ENCODE measurements around the gene DCAF15. TPM values are rescaled to one million over a fixed set of nuclear protein-coding genes. Genes with fewer than 3 reads are reported as not detected.
"Not testable (repeated sequence)": the region's sequence is repeated elsewhere in the genome, so short reads cannot be mapped to it uniquely, and the experiment has no call there.

Gene DCAF15
- total RNA-seq, 1 donor from 2014 or later, result 21.0 TPM

GRCh38 chr19:13968383-13968935, 16.1 kb downstream of the DCAF15 start:
- no peak for TF ChIP-seq CTCF (IDR thresholded peaks at IDR 0.05)
- Mint-ChIP-seq H3K9me3 (ENCODE audit: low read depth) (no peaks in the 10 kb centered on the region), H3K36me3 (ENCODE audit: low read depth) (peaks cover 11% of the 10 kb centered on the region), H3K27ac (ENCODE audit: unreplicated experiment) (no peak overlapping the region), H3K4me3 (ENCODE audit: unreplicated experiment) (no peak overlapping the region), H3K27me3 (ENCODE audit: low read depth) (no peaks in the 10 kb centered on the region), H3K4me1 (ENCODE audit: low read depth) (peaks cover 2% of the 10 kb centered on the region)
- no peak for DNase-seq (ENCODE audit: low spot score)

GRCh38 chr19:13968999-13969398, 16.7 kb downstream of the DCAF15 start:
- TF ChIP-seq CTCF (IDR thresholded peaks at IDR 0.05), result no peak
- Mint-ChIP-seq H3K4me1 (ENCODE audit: low read depth) (peaks cover 2% of the 10 kb centered on the region), H3K27me3 (ENCODE audit: low read depth) (no peaks in the 10 kb centered on the region), H3K4me3 (ENCODE audit: unreplicated experiment) (no peak overlapping the region), H3K9me3 (ENCODE audit: low read depth) (no peaks in the 10 kb centered on the region), H3K36me3 (ENCODE audit: low read depth) (peaks cover 12% of the 10 kb centered on the region), H3K27ac (ENCODE audit: unreplicated experiment) (no peak overlapping the region)
- DNase-seq (ENCODE audit: low spot score), result no peak

- Mint-ChIP-seq H3K4me1 (ENCODE audit: low read depth) (peaks cover under 1% of the 10 kb centered on the region), H3K27me3 (ENCODE audit: low read depth) (no peaks in the 10 kb centered on the region), H3K36me3 (ENCODE audit: low read depth) (peaks cover 16% of the 10 kb centered on the region), H3K4me3 (ENCODE audit: unreplicated experiment) (no peak overlapping the region), H3K9me3 (ENCODE audit: low read depth) (no peaks in the 10 kb centered on the region), H3K27ac (ENCODE audit: unreplicated experiment) (no peak overlapping the region)
- no peak for DNase-seq (ENCODE audit: low spot score)
- no peak for TF ChIP-seq CTCF (IDR thresholded peaks at IDR 0.05)
Measured at GRCh38 chr19:13969897-13970296, 17.6 kb downstream of the DCAF15 start.

- H3K27me3 Mint-ChIP-seq (ENCODE audit: low read depth); H3K27ac Mint-ChIP-seq (ENCODE audit: unreplicated experiment); DNase-seq (ENCODE audit: low spot score); H3K9me3 Mint-ChIP-seq (ENCODE audit: low read depth); H3K4me3 Mint-ChIP-seq (ENCODE audit: unreplicated experiment): not testable (repeated sequence)
- Mint-ChIP-seq H3K36me3 (ENCODE audit: low read depth) (peaks cover 16% of the 10 kb centered on the region), H3K4me1 (ENCODE audit: low read depth) (peaks cover 14% of the 10 kb centered on the region)
Measured at GRCh38 chr19:13971868-13972267, 19.6 kb downstream of the DCAF15 start.

GRCh38 chr19:13972368-13973155, 20.3 kb downstream of the DCAF15 start:
- no peak overlapping the region for H3K27ac Mint-ChIP-seq (ENCODE audit: unreplicated experiment)
- no peak for TF ChIP-seq CTCF (IDR thresholded peaks at IDR 0.05)
- peaks cover 14% of the 10 kb centered on the region for H3K4me1 Mint-ChIP-seq (ENCODE audit: low read depth)
- H3K36me3 Mint-ChIP-seq (ENCODE audit: low read depth), result peaks cover 16% of the 10 kb centered on the region
- H3K9me3 Mint-ChIP-seq (ENCODE audit: low read depth), result no peaks in the 10 kb centered on the region
- no peak overlapping the region for H3K4me3 Mint-ChIP-seq (ENCODE audit: unreplicated experiment)
- no peaks in the 10 kb centered on the region for H3K27me3 Mint-ChIP-seq (ENCODE audit: low read depth)
- no peak for DNase-seq (ENCODE audit: low spot score)

- H3K27ac Mint-ChIP-seq (ENCODE audit: unreplicated experiment); DNase-seq (ENCODE audit: low spot score); H3K9me3 Mint-ChIP-seq (ENCODE audit: low read depth); H3K27me3 Mint-ChIP-seq (ENCODE audit: low read depth); H3K4me3 Mint-ChIP-seq (ENCODE audit: unreplicated experiment): not testable (repeated sequence)
- Mint-ChIP-seq H3K4me1 (ENCODE audit: low read depth) (peaks cover 17% of the 10 kb centered on the region), H3K36me3 (ENCODE audit: low read depth) (peaks cover 16% of the 10 kb centered on the region)
Measured at GRCh38 chr19:13973479-13973878, 21.2 kb downstream of the DCAF15 start.
